VCaP (cell line): ENCODE data around the gene PRAMEF15.
A peak's percentile ranks its signal among the peaks of the same experiment; 100 is the strongest.
"Not testable (repeated sequence)": the region's sequence is repeated elsewhere in the genome, so short reads cannot be mapped to it uniquely, and the experiment has no call there.

ENCODE experiments used
- H3K27ac ChIP-seq: fragments of 450-650 bp; 2 replicates; pipeline ENCODE4 v1.5.1; 2017
- TF ChIP-seq, protein P1 (sequence below): fragments of 450-650 bp; conservative IDR thresholded peaks from 2 replicates; pipeline ENCODE4 v1.5.1; 2017; ENCODE audit warnings: mild to moderate bottlenecking, moderate library complexity

PRAMEF15 gene

DNA sequence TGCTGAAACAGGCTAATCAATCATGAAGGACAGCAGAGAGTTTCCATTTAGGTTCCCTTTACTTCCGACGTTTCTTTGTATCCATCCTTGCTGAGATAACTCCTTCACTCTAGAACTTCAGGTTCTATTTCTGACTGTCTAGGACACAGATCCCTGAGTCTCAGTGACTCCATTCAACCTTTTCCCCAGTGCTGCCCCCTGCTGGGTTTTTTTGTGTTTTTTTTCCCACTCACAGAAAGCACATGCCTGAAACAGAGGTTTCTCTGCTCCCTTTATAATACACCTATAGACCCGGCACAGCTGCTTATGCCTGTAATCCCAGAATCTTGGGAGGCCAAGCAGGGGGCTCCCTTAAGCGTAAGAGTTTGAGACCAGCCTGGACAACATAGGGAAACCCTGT lies 53.2 kb downstream of the PRAMEF15 start:
- not testable (repeated sequence) for H3K27ac ChIP-seq
- TF ChIP-seq, protein P1, sequence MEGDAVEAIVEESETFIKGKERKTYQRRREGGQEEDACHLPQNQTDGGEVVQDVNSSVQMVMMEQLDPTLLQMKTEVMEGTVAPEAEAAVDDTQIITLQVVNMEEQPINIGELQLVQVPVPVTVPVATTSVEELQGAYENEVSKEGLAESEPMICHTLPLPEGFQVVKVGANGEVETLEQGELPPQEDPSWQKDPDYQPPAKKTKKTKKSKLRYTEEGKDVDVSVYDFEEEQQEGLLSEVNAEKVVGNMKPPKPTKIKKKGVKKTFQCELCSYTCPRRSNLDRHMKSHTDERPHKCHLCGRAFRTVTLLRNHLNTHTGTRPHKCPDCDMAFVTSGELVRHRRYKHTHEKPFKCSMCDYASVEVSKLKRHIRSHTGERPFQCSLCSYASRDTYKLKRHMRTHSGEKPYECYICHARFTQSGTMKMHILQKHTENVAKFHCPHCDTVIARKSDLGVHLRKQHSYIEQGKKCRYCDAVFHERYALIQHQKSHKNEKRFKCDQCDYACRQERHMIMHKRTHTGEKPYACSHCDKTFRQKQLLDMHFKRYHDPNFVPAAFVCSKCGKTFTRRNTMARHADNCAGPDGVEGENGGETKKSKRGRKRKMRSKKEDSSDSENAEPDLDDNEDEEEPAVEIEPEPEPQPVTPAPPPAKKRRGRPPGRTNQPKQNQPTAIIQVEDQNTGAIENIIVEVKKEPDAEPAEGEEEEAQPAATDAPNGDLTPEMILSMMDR = 0 out of 2 replicates have a peak, but pooled peaks have one; percentile 15
